Left lung (tissue), 10 donors: ENCODE measurements around the gene SYCP2. TPM values are rescaled to one million over a fixed set of nuclear protein-coding genes. Genes with fewer than 3 reads are reported as not detected.
"Not testable (repeated sequence)": the region's sequence is repeated elsewhere in the genome, so short reads cannot be mapped to it uniquely, and the experiment has no call there.

Source experiments
- ATAC-seq: fragments of 200-7000 bp; cut with Tn5 transposase; one replicate; pipeline ENCODE4 v1.9.1; 2020; ENCODE audit warnings: moderate library complexity
- DNase-seq, 4 donors: peaks; one replicate each; pipeline ENCODE4 v3.0.0-alpha.2; 2013 to 2020
- H3K27ac ChIP-seq, 2 donors: fragments of 200-600 bp; sonication (generic) in 1 of 2; one replicate each; pipeline versions ENCODE4 v1.5.0 to v1.8.0; 2020 to 2021
- H3K27me3 ChIP-seq, 2 donors: fragments of 200-600 bp; sonication (generic) in 1 of 2; one replicate each; pipeline versions ENCODE4 v1.5.0 to v1.8.0; 2020 to 2021
- H3K36me3 ChIP-seq, 2 donors: fragments of 200-600 bp; sonication (generic) in 1 of 2; one replicate each; pipeline versions ENCODE4 v1.5.0 to v1.8.0; 2020 to 2021
- H3K4me1 ChIP-seq, 2 donors: fragments of 200-600 bp; one replicate each; pipeline ENCODE4 v1.8.0; 2021
- H3K4me3 ChIP-seq, 2 donors: fragments of 200-600 bp; sonication (generic) in 1 of 2; one replicate each; pipeline versions ENCODE4 v1.5.0 to v1.8.0; 2020 to 2021; ENCODE audit warnings: mild to moderate bottlenecking in 1 of 2
- H3K9me3 ChIP-seq, 2 donors: fragments of 200-600 bp; sonication (generic) in 1 of 2; one replicate each; pipeline versions ENCODE4 v1.5.0 to v1.8.0; 2020 to 2021
- CTCF ChIP-seq, 2 donors: fragments of 200-600 bp; sonication (generic) in 1 of 2; IDR thresholded peaks; one replicate each; pipeline versions ENCODE4 v1.5.0 to v1.8.0; 2021; ENCODE audit warnings: antibody characterized with exemption in 2 of 2
- intact Hi-C, 2 donors: fragments of 100-400 bp; cut with DNase I; formaldehyde crosslinking; loops; one replicate each; pipeline versions ENCODE4 v1.11.2 to v1.14.2; 2022
- polyA plus RNA-seq, 6 donors: library from polyadenylated mRNA; unstranded; fragments of 120-200 nt; gene quantifications; one replicate each; pipeline ENCODE4 v1.2.1, GENCODE V29; 2013; ENCODE audit not compliant: insufficient read length in 6 of 6
- total RNA-seq, 2 donors: library from RNA; stranded (reverse); fragmentation: NEBNext Ultra II Directional; extraction: Animal tissue kit (Norgen Biotek cat#: 25700); gene quantifications; one replicate each; pipeline ENCODE4 v1.2.1, GENCODE V29; 2021
- donor health status: DM: no; HTN: yes; CAD: no.
- donor health status: DM: no; HTN: no; CAD: no.

The SYCP2 gene
- total and polyA plus RNA-seq, 8 donors = 1.8 to 12.0 (median 9.1) TPM

- intact Hi-C loops = no loop called here
- no peak for TF ChIP-seq CTCF (IDR thresholded peaks at IDR 0.05)
- Histone ChIP-seq H3K4me3 (no peak overlapping the region), H3K36me3 (no peaks in the 10 kb centered on the region), H3K4me1 (no peaks in the 10 kb centered on the region), H3K27me3 (no peaks in the 10 kb centered on the region), H3K9me3 (no peaks in the 10 kb centered on the region), H3K27ac (no peak overlapping the region)
- ATAC-seq (peak; percentile 27), DNase-seq (no peak)
Measured at GRCh38 chr20:59895908-59896307, 37.5 kb downstream of the SYCP2 start.

GRCh38 chr20:59891581-59891980, 41.9 kb downstream of the SYCP2 start:
- DNase-seq (no peak), ATAC-seq (no peak)
- H3K27ac ChIP-seq = no peak overlapping the region
- H3K36me3 ChIP-seq = no peaks in the 10 kb centered on the region
- H3K27me3 ChIP-seq = no peaks in the 10 kb centered on the region
- no peak for TF ChIP-seq CTCF (IDR thresholded peaks at IDR 0.05)
- intact Hi-C loops = no loop called here
- H3K4me3 ChIP-seq = no peak overlapping the region
- no peaks in the 10 kb centered on the region for H3K9me3 ChIP-seq
- H3K4me1 ChIP-seq = no peaks in the 10 kb centered on the region

GRCh38 chr20:59890035-59890434, 43.4 kb downstream of the SYCP2 start:
- not testable (repeated sequence) for H3K4me1 ChIP-seq

GRCh38 chr20:59888050-59888449, 45.4 kb downstream of the SYCP2 start:
- H3K36me3 ChIP-seq = no peaks in the 10 kb centered on the region
- intact Hi-C loops = no loop called here
- DNase-seq = no peak

More at GRCh38 chr20:59890035-59890434, 43.4 kb downstream of the SYCP2 start:
- H3K36me3 ChIP-seq, H3K27me3 ChIP-seq, ATAC-seq, H3K4me3 ChIP-seq, intact Hi-C loops, H3K9me3 ChIP-seq, DNase-seq, H3K27ac ChIP-seq: not testable (repeated sequence)

GRCh38 chr20:59884494-59884893, 48.9 kb downstream of the SYCP2 start:
- Histone ChIP-seq H3K27me3 (no peaks in the 10 kb centered on the region), H3K27ac (no peak overlapping the region), H3K4me3 (no peak overlapping the region), H3K36me3 (no peaks in the 10 kb centered on the region), H3K9me3 (no peaks in the 10 kb centered on the region), H3K4me1 (no peaks in the 10 kb centered on the region)
- no peak for TF ChIP-seq CTCF (IDR thresholded peaks at IDR 0.05)
- ATAC-seq = no peak
- intact Hi-C loops = no loop called here
- DNase-seq = no peak

More at GRCh38 chr20:59888050-59888449, 45.4 kb downstream of the SYCP2 start:
- Histone ChIP-seq H3K27me3 (no peaks in the 10 kb centered on the region), H3K4me3 (no peak overlapping the region), H3K9me3 (no peaks in the 10 kb centered on the region), H3K4me1 (no peaks in the 10 kb centered on the region), H3K27ac (no peak overlapping the region)
- TF ChIP-seq CTCF (IDR thresholded peaks at IDR 0.05) = no peak
- ATAC-seq = no peak

- intact Hi-C loops = no loop called here
- TF ChIP-seq CTCF (IDR thresholded peaks at IDR 0.05) = no peak
- H3K4me3 ChIP-seq = no peak overlapping the region
- H3K9me3 ChIP-seq = no peaks in the 10 kb centered on the region
- H3K36me3 ChIP-seq = no peaks in the 10 kb centered on the region
- DNase-seq = no peak
- no peaks in the 10 kb centered on the region for H3K27me3 ChIP-seq
- no peak for ATAC-seq
- H3K27ac ChIP-seq = no peak overlapping the region
- H3K4me1 ChIP-seq = no peaks in the 10 kb centered on the region
Measured at GRCh38 chr20:59880198-59880597, 53.2 kb downstream of the SYCP2 start.
